ENCODE results near the gene SLC24A3.

The SLC24A3 gene

GRCh38 chr20:19252451-19253120 is 40.1 kb downstream of the SLC24A3 start (continued):
- TF ChIP-seq ZNF112 (tag by site-specific recombination; IDR thresholded peaks at IDR 0.05) (no peak), ZNF398 (tag by site-specific recombination; IDR thresholded peaks at IDR 0.05) (no peak), ZNF18 (tag by site-specific recombination; IDR thresholded peaks at IDR 0.05) (no peak)

- H3K4me1 ChIP-seq (ENCODE audit: control insufficient read depth, insufficient read depth, low read length): no peaks in the 10 kb centered on the region
- no peaks in the 10 kb centered on the region for H3K36me3 ChIP-seq (ENCODE audit: control insufficient read depth in 2 of 2, insufficient read depth in 1 of 2, low read length in 2 of 2)
- ChIA-PET CTCF (no interaction called here), POLR2A (no interaction called here)
- no peaks in the 10 kb centered on the region for H3K9me3 ChIP-seq (ENCODE audit: control insufficient read depth, insufficient read depth, low read depth, low read length)
- no peak overlapping the region for H3K4me3 ChIP-seq (ENCODE audit: low read depth, low read length)
- TF ChIP-seq ZBTB17 (tag by site-specific recombination; IDR thresholded peaks at IDR 0.05) (no peak), BCL6B (tag by site-specific recombination; IDR thresholded peaks at IDR 0.05) (no peak), KLF17 (tag by site-specific recombination; IDR thresholded peaks at IDR 0.05) (no peak), ZNF292 (tag by site-specific recombination; IDR thresholded peaks at IDR 0.05; ENCODE audit: borderline replicate concordance, low read depth) (no peak), ZFP41 (tag by site-specific recombination; IDR thresholded peaks at IDR 0.05; ENCODE audit: borderline replicate concordance) (no peak), GLIS1 (tag by site-specific recombination; IDR thresholded peaks at IDR 0.05) (no peak), ZNF324 (tag by site-specific recombination; IDR thresholded peaks at IDR 0.05) (no peak), ZNF514 (tag by site-specific recombination; IDR thresholded peaks at IDR 0.05) (no peak), ZNF248 (tag by site-specific recombination; IDR thresholded peaks at IDR 0.05) (no peak), ZFHX2 (tag by site-specific recombination; conservative IDR thresholded peaks at IDR 0.05) (no peak), ZNF214 (tag by site-specific recombination; IDR thresholded peaks at IDR 0.05; ENCODE audit: borderline replicate concordance) (no peak), ZNF311 (tag by site-specific recombination; IDR thresholded peaks at IDR 0.05; ENCODE audit: borderline replicate concordance) (no peak), ZNF677 (tag by site-specific recombination; IDR thresholded peaks at IDR 0.05) (no peak), ZNF133 (tag by site-specific recombination; IDR thresholded peaks at IDR 0.05) (no peak), SCRT1 (tag by site-specific recombination; IDR thresholded peaks at IDR 0.05; ENCODE audit: borderline replicate concordance) (no peak), AEBP2 (tag by site-specific recombination; IDR thresholded peaks at IDR 0.05; ENCODE audit: borderline replicate concordance) (no peak), ZNF266 (tag by site-specific recombination; IDR thresholded peaks at IDR 0.05; ENCODE audit: low read depth) (no peak)
- no peak overlapping the region for H3K27ac ChIP-seq (ENCODE audit: extremely low read depth, low read depth, low read length)
These were observed 40.9 kb downstream of the SLC24A3 start for GRCh38 chr20:19253316-19253715.
